ENCODE measurements around the gene GRK1.

Gene GRK1

DNA sequence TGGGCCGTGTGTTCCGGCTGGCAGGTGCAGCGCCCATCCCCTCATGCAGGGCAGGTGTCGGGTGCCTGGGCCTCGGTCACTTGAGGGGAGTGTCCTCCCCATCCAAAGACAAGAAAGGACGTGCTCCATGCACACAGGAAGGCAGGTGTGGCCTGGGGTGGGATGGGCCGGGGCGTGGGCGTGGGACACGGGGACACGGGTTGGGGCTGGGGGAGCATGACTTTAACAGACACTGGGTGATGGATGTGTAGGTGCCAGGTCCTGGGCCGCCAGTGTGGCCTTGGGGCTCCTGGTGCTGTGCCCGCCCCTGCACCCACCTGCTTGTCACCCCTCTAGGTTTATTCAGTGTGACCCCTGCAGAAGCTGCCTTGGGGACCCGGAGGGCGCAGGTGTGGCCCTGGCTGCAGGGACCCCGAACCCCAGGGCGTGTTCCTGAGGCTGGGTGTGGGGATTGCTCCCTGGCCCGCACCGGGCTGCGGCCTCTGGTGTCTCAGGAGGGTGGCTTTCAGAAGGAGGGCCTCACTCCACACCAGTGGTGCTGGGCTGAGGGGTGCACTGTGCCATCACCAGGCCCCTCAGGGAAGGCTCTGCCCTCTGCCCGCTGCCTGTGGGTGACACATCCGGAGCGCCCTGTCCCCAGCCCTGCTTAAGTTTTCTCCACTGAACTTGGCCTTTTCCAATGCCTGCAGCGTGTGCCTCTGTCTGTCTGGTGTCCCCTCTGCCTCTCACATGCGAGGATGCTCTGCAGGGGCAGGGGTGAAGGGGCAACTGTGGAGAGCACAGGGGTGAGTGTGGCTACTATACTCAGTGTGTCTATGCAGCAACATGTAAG, 97.2 kb downstream of the GRK1 start:
- no peak overlapping the region for H3K9ac ChIP-seq (ENCODE audit: low read depth, low read length)
- no peak overlapping the region for H3K4me2 ChIP-seq (ENCODE audit: low read length)
- H3K4me3 ChIP-seq (ENCODE audit: low read length) = no peak overlapping the region
- H3K36me3 ChIP-seq (ENCODE audit: insufficient read depth, low read length) = no peaks in the 10 kb centered on the region
- H3K9me3 ChIP-seq (replicated peaks; ENCODE audit: low read length) = no peaks in the 10 kb centered on the region
- peaks cover 18% of the 10 kb centered on the region for H3K27me3 ChIP-seq (ENCODE audit: control insufficient read depth, insufficient read depth, low read length)
- H3K4me1 ChIP-seq (ENCODE audit: control insufficient read depth, insufficient read depth, low read length) = peaks cover 10% of the 10 kb centered on the region

DNA sequence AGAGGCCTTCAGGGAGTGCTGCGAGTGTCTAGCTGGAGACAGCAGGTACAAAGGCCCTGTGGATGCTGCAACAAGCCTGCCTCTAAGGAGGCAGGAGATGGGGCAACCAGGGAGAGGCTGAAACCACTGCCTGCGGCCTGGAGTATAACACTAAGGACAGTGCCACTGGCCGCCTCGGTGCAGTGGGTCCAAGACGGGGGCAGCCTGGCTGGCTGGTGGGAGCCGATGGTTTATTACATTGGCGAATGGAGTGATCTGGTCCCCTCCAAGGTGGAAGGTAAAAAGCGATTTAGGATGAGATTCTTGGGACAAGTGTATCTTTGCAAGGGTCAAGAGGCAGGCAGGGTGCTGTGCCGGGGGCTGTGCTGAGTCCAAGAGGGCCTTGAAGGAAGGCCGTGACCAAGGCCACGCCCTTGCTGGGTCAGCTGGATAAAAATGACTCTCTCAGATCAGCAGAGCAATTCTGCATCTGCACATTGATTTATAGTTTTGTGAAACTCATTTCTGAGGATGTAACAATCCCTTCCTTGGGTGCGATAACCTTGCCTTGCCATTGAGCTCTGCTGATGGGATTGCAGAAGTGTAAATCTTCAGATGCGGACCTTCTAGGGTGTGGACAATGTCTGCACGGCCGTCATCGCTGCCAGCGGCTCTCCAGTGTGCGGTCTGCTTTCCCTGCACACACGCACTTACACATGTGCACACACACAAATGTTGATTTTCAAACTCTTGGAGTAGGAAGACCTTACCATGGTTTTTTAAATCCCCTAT, 98.0 kb downstream of the GRK1 start:
- Histone ChIP-seq H3K27me3 (ENCODE audit: control insufficient read depth, insufficient read depth, low read length) (peaks cover 13% of the 10 kb centered on the region), H3K4me3 (ENCODE audit: low read length) (no peak overlapping the region), H3K36me3 (ENCODE audit: insufficient read depth, low read length) (no peaks in the 10 kb centered on the region)

DNA sequence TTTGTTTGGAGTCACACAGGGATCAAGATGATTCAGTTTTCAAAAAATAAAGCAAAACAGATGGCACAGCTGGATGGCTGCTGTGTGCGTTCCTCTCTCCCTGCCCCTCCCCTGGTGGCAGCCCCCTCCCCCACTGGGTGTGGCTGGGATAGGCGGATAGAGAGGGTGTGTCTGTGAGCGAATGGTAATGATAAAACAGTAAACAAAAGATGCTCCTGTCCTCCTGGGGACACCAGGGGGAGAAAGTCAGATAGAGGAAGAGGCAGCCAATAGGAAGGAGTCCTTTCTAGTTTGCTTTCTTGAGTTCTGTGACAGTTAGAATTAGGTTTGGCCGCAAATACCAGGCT, 98.5 kb downstream of the GRK1 start:
- no peak overlapping the region for H3K4me2 ChIP-seq (ENCODE audit: low read length)
- H3K9ac ChIP-seq (ENCODE audit: low read depth, low read length) = no peak overlapping the region
- peaks cover 5% of the 10 kb centered on the region for H3K4me1 ChIP-seq (ENCODE audit: control insufficient read depth, insufficient read depth, low read length)
- H3K36me3 ChIP-seq (ENCODE audit: insufficient read depth, low read length) = no peaks in the 10 kb centered on the region
- peaks cover 11% of the 10 kb centered on the region for H3K27me3 ChIP-seq (ENCODE audit: control insufficient read depth, insufficient read depth, low read length)
- no peak overlapping the region for H3K4me3 ChIP-seq (ENCODE audit: low read length)
- no peaks in the 10 kb centered on the region for H3K9me3 ChIP-seq (replicated peaks; ENCODE audit: low read length)

More for the DNA sequence above, 98.0 kb downstream of the GRK1 start:
- H3K9me3 ChIP-seq (replicated peaks; ENCODE audit: low read length) = no peaks in the 10 kb centered on the region
- no peak overlapping the region for H3K9ac ChIP-seq (ENCODE audit: low read depth, low read length)
- no peak overlapping the region for H3K4me2 ChIP-seq (ENCODE audit: low read length)
- H3K4me1 ChIP-seq (ENCODE audit: control insufficient read depth, insufficient read depth, low read length) = peaks cover 6% of the 10 kb centered on the region

DNA sequence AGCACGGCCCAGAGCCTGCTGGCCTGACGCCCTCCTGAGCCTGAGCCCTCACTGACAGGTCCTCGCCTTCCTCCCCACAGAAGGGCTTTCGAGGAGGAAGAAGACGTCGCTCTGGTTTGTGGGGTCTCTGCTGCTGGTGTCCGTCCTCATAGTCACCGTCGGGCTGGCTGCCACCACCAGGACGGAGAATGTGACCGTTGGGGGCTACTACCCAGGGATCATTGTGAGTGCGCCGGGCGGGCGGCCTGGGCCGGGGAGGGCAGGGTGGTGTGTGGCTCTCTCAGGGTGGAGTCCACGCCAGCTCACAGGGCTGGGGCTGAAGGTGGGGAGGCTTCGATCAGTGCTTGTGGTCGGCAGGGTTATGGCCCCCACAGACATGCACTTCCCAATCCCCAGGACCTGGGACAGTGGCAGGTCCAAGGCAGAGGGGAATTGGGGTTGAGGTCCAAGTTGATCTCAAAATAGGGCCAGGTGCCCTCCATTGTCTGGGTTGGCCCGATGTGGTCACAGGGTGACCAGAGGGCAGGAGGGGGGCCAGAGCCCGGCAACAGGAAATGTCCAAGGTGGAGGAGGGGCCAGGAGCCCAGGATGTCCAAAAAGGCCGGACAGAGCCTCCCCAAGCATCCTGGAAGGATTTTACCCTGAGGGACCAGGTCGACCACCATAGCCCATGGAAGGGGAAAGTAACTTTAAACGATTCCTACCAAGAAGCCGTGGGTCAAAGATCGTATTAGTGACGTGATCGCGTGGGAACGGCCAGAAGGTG, 99.2 kb downstream of the GRK1 start:
- H3K27me3 ChIP-seq (ENCODE audit: control insufficient read depth, insufficient read depth, low read length) = peaks cover 6% of the 10 kb centered on the region

DNA sequence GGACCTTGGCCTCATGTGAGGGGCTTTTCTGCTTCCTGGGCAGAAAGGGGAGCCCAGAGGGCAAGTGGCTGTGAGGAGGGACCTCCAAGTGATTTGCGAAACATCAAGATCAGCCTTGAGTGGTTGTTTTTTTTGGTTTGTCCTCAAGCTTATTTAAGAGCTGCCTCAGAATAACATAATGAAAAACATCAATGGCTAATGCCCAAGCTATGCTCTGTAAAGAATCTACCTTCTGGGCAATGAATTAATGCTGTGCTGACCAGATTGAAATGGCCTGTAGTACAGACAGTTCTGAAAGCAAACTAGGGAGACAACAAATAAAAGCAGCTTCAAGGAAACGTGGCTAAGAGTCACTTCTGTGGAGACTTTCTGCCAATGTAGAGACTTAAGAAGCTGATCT, 100.3 kb downstream of the GRK1 start:
- peaks cover 5% of the 10 kb centered on the region for H3K4me1 ChIP-seq (ENCODE audit: control insufficient read depth, insufficient read depth, low read length)

More for the DNA sequence above, 99.2 kb downstream of the GRK1 start:
- H3K9ac ChIP-seq (ENCODE audit: low read depth, low read length) = no peak overlapping the region
- H3K4me3 ChIP-seq (ENCODE audit: low read length) = no peak overlapping the region
- H3K36me3 ChIP-seq (ENCODE audit: insufficient read depth, low read length) = no peaks in the 10 kb centered on the region
- no peaks in the 10 kb centered on the region for H3K9me3 ChIP-seq (replicated peaks; ENCODE audit: low read length)
- no peak overlapping the region for H3K4me2 ChIP-seq (ENCODE audit: low read length)
- H3K4me1 ChIP-seq (ENCODE audit: control insufficient read depth, insufficient read depth, low read length) = peaks cover 5% of the 10 kb centered on the region

DNA sequence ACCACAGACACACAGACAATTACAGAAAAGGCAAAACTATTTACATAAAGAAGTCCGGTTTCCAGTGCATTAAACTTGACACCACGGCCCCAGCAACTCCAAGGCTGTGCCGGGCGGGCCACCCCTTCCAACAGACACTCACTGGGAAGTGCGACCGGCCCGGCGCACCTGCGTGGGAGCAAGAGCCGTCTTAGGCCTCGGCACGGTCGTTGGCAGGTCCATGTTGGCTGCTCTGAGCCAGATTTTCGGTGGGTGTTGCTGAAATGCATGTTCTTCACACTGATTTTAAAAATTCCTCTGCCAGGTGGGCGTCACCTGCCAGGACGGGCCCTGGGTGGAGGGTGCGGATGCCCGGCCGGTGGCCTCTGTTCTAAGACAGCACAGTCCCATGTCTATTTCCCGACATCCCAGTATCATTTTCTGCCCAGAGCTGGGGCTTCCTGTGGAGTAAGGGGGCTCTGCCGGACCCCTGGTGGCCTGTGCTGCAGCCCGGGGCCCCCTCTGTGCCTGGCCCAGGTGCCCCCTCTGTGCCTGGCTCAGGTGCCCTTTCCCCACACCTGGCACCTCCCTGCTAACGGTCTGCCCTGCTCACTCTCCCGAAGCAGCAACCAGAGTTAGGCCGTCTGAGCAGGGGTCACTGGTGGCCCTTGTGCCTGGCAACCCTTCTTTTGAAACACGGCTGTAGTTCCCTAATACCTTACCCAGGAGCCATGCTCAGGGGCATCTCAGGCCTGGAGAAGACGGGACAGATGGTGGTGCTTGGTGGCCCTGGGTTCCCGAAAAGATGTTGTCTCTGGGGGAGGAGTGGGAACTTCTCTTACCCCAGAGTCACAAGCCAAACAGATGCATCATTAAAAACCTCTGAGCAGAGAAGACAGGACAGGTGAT, 101.2 kb downstream of the GRK1 start:
- Histone ChIP-seq H3K36me3 (ENCODE audit: insufficient read depth, low read length) (no peaks in the 10 kb centered on the region), H3K9ac (ENCODE audit: low read depth, low read length) (no peak overlapping the region), H3K4me2 (ENCODE audit: low read length) (no peak overlapping the region), H3K4me1 (ENCODE audit: control insufficient read depth, insufficient read depth, low read length) (peaks cover 5% of the 10 kb centered on the region), H3K4me3 (ENCODE audit: low read length) (no peak overlapping the region), H3K9me3 (replicated peaks; ENCODE audit: low read length) (no peaks in the 10 kb centered on the region), H3K27me3 (ENCODE audit: control insufficient read depth, insufficient read depth, low read length) (no peaks in the 10 kb centered on the region)

More for the DNA sequence above, 100.3 kb downstream of the GRK1 start:
- H3K9me3 ChIP-seq (replicated peaks; ENCODE audit: low read length) = no peaks in the 10 kb centered on the region
- H3K4me2 ChIP-seq (ENCODE audit: low read length) = no peak overlapping the region
- no peaks in the 10 kb centered on the region for H3K36me3 ChIP-seq (ENCODE audit: insufficient read depth, low read length)
- no peaks in the 10 kb centered on the region for H3K27me3 ChIP-seq (ENCODE audit: control insufficient read depth, insufficient read depth, low read length)
- no peak overlapping the region for H3K9ac ChIP-seq (ENCODE audit: low read depth, low read length)
- H3K4me3 ChIP-seq (ENCODE audit: low read length) = no peak overlapping the region

DNA sequence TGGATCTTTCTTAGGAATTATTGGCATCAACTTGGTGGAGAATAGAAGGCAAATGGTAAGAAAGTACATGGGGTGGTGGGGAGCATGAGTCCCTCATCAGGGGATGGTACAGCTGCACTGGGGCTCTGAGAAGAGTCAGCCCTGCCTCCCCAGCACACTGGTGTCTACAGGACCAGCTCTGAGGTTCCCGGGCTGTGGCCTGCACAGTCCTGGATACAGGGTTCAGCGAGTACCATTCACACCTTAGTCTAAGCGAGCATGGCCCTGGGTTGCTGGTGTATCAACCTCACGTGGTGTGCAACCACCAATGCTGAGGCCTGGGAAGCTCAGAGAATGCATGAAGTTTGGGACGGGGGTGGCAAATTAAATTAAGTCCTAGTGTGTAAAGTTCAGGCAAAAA, 102.1 kb downstream of the GRK1 start:
- peaks cover 6% of the 10 kb centered on the region for H3K4me1 ChIP-seq (ENCODE audit: control insufficient read depth, insufficient read depth, low read length)
- no peak overlapping the region for H3K4me3 ChIP-seq (ENCODE audit: low read length)

DNA sequence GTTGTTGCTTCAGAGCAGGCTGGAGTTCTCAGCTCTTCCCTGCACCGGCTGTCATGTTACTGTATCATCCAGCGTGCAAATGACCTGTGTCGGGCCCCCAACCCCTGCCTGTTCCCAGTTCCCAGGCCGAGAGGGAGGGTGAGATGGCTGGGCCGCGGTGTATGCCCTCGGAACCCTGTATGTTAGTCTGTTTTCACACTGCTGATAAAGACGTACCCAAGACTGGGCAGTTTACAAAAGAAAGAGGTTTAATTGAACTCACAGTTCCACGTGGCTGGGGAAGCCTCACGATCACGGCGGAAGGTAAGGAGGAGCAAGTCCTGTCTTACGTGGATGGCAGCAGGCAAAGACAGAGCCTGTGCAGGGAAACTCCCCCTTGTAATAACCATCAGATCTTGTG, 102.9 kb downstream of the GRK1 start:
- Histone ChIP-seq H3K4me2 (ENCODE audit: low read length) (no peak overlapping the region), H3K4me3 (ENCODE audit: low read length) (no peak overlapping the region), H3K9ac (ENCODE audit: low read depth, low read length) (no peak overlapping the region), H3K27me3 (ENCODE audit: control insufficient read depth, insufficient read depth, low read length) (no peaks in the 10 kb centered on the region), H3K9me3 (replicated peaks; ENCODE audit: low read length) (no peaks in the 10 kb centered on the region), H3K4me1 (ENCODE audit: control insufficient read depth, insufficient read depth, low read length) (peaks cover 13% of the 10 kb centered on the region), H3K36me3 (ENCODE audit: insufficient read depth, low read length) (no peaks in the 10 kb centered on the region)

More for the DNA sequence above, 102.1 kb downstream of the GRK1 start:
- Histone ChIP-seq H3K36me3 (ENCODE audit: insufficient read depth, low read length) (no peaks in the 10 kb centered on the region), H3K9me3 (replicated peaks; ENCODE audit: low read length) (no peaks in the 10 kb centered on the region), H3K9ac (ENCODE audit: low read depth, low read length) (no peak overlapping the region), H3K27me3 (ENCODE audit: control insufficient read depth, insufficient read depth, low read length) (no peaks in the 10 kb centered on the region), H3K4me2 (ENCODE audit: low read length) (no peak overlapping the region)

DNA sequence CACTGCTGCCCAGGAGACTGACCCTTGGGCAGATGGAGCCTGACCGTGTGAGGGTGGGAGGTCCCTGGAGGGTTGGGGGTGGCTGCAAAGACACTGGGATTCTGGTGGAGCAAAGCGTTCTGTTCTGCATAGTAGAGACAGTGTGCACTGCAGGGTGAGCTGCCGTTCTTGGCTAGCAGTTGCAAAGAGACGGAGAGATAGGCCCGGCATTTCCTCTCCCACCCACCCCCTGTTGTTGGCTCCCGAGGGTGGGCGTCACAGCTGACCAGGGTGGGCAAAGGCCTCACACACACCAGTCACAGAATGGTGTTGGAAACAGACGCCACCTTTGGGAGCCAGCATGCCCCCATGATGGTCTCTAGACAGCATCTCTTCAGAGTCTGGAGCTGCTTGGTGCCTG, 103.4 kb downstream of the GRK1 start:
- Histone ChIP-seq H3K4me1 (ENCODE audit: control insufficient read depth, insufficient read depth, low read length) (peaks cover 13% of the 10 kb centered on the region), H3K36me3 (ENCODE audit: insufficient read depth, low read length) (no peaks in the 10 kb centered on the region), H3K9me3 (replicated peaks; ENCODE audit: low read length) (no peaks in the 10 kb centered on the region), H3K4me3 (ENCODE audit: low read length) (no peak overlapping the region), H3K27me3 (ENCODE audit: control insufficient read depth, insufficient read depth, low read length) (no peaks in the 10 kb centered on the region), H3K4me2 (ENCODE audit: low read length) (no peak overlapping the region), H3K9ac (ENCODE audit: low read depth, low read length) (no peak overlapping the region)

DNA sequence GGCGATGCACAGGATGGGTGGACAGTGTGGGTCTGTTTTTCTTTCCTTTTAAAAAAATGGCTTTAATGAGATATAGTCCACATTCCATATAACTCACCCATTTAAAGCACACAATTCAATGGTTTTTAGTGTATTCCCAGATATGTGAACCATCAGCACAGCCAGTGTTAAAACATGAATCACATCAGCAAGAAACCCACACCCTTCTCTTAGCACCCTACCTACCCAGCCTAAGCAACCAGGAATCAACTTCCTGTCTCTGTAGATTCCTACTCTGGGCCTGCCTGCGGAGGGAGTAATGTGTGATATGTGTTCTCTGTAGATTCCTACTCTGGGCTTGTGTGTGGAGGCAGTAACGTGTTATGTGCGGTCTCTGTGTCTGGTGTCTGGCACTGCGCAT, 103.9 kb downstream of the GRK1 start:
- Histone ChIP-seq H3K27me3 (ENCODE audit: control insufficient read depth, insufficient read depth, low read length) (no peaks in the 10 kb centered on the region), H3K4me2 (ENCODE audit: low read length) (no peak overlapping the region), H3K9me3 (replicated peaks; ENCODE audit: low read length) (no peaks in the 10 kb centered on the region), H3K36me3 (ENCODE audit: insufficient read depth, low read length) (no peaks in the 10 kb centered on the region), H3K4me1 (ENCODE audit: control insufficient read depth, insufficient read depth, low read length) (peaks cover 13% of the 10 kb centered on the region), H3K9ac (ENCODE audit: low read depth, low read length) (no peak overlapping the region), H3K4me3 (ENCODE audit: low read length) (no peak overlapping the region)

Measured in skeletal muscle satellite cell (primary cell).